Astrocyte (in vitro differentiated cells and primary cell): ENCODE results near the gene PABPC1L.

Source experiments
- CTCF ChIP-seq: IDR thresholded peaks from 2 replicates; pipeline ENCODE4 v1.5.1; 2011; ENCODE audit warnings: low read depth, mild to moderate bottlenecking, inconsistent platforms, low read length, moderate library complexity; ENCODE audit not compliant: insufficient read depth
- EZH2 ChIP-seq: IDR thresholded peaks from 2 replicates; pipeline ENCODE4 v1.6.1; 2012; ENCODE audit warnings: mild to moderate bottlenecking, low read length, inconsistent platforms; ENCODE audit not compliant: insufficient read depth

GRCh38 chr20:44901974-44902373 lies 7.9 kb upstream of the PABPC1L start:
- no peak for TF ChIP-seq EZH2
- TF ChIP-seq CTCF, result no peak
